Duodenal mucosa (tissue), 2 donors: ENCODE data around the gene COIL.

ENCODE experiments used
- H3K27ac ChIP-seq: one replicate; pipeline ENCODE4 v1.7.0; 2013; ENCODE audit warnings: low read depth, low read length
- H3K27me3 ChIP-seq, 2 donors: one replicate each; pipeline ENCODE4 v1.7.0; 2013; ENCODE audit warnings: low read length in 2 of 2, control low read depth in 1 of 2; ENCODE audit not compliant: insufficient read depth in 2 of 2, control insufficient read depth in 1 of 2
- H3K36me3 ChIP-seq, 2 donors: one replicate each; pipeline ENCODE4 v1.7.0; 2013; ENCODE audit warnings: low read length in 2 of 2, control low read depth in 1 of 2; ENCODE audit not compliant: insufficient read depth in 2 of 2, control insufficient read depth in 1 of 2
- H3K4me1 ChIP-seq, 2 donors: one replicate each; pipeline ENCODE4 v1.7.0; 2013; ENCODE audit warnings: low read length in 2 of 2, control low read depth in 1 of 2; ENCODE audit not compliant: insufficient read depth in 2 of 2, control insufficient read depth in 1 of 2
- H3K4me3 ChIP-seq, 2 donors: one replicate each; pipeline ENCODE4 v1.7.0; 2013; ENCODE audit warnings: low read length in 2 of 2, low read depth in 1 of 2
- H3K9ac ChIP-seq, 2 donors: one replicate each; pipeline ENCODE4 v1.7.0; 2013; ENCODE audit warnings: low read length in 2 of 2, low read depth in 1 of 2
- H3K9me3 ChIP-seq, 2 donors: one replicate each; pipeline ENCODE4 v1.7.0; 2013; ENCODE audit warnings: low read length in 2 of 2, control low read depth in 1 of 2; ENCODE audit not compliant: control insufficient read depth in 1 of 2

Gene COIL

DNA sequence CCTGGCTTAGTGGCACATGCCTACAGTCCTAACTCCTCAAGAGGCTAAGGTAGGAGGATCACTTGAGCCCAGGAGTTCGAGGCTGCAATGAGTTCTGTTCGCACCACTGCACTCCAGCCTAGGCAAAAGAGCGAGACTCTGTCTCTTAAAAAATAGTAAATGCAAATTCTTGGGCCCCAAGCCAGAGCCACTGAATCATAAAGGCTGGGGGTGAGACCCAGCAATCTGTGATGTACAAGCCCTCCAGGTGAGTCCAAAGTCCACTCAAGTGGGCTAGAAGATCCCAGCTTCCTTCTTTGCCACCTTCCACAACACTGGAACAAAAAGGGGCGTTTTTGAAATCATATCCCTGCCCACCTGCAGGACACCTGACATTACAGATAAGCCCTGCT is 63.9 kb downstream of the COIL start:
- peaks cover 60 to 90% of the 10 kb centered on the region in 2 donors for H3K36me3 ChIP-seq
- no peak overlapping the region for H3K4me3 ChIP-seq
- no peak overlapping the region for H3K27ac ChIP-seq
- H3K4me1 ChIP-seq: peaks cover 13 to 16% of the 10 kb centered on the region in 2 donors
- H3K9ac ChIP-seq: no peak overlapping the region
- no peaks in the 10 kb centered on the region for H3K9me3 ChIP-seq
- H3K27me3 ChIP-seq: no peaks in the 10 kb centered on the region

DNA sequence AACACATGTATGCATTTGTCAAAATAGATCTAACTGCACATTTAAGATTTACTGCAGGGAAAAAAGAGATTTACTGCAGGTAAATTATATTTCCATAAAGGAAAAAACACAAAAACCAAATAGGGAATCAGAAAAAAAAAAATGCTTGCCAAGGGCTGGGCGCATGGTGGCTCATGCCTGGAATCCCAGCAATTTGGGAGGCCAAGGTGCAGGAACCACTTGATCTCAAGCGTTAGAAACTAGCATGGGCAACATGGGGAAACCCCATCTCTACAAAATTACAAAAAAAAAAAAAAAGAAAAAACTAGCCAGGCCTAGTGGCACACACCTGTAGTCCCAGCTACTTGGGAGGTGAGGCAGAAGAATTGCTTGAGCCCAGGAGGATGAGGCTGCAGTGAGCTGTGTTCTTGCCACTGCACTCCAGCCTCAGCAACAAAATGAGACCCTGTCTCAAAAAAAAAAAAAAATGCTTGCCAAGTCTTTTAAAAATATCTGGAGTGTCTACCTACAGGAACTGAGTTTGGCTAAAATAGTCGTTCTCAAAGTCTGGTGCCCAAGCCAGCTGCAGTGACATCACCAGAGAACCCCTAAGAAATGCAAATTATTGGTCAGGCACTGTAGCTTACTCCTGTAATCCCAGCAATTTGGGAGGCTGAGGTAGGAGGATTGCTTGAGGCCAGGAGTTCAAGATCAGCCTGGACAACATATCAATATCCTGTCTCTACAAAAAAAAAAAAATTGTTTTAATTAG is 64.5 kb downstream of the COIL start:
- peaks cover 59 to 90% of the 10 kb centered on the region in 2 donors for H3K36me3 ChIP-seq

DNA sequence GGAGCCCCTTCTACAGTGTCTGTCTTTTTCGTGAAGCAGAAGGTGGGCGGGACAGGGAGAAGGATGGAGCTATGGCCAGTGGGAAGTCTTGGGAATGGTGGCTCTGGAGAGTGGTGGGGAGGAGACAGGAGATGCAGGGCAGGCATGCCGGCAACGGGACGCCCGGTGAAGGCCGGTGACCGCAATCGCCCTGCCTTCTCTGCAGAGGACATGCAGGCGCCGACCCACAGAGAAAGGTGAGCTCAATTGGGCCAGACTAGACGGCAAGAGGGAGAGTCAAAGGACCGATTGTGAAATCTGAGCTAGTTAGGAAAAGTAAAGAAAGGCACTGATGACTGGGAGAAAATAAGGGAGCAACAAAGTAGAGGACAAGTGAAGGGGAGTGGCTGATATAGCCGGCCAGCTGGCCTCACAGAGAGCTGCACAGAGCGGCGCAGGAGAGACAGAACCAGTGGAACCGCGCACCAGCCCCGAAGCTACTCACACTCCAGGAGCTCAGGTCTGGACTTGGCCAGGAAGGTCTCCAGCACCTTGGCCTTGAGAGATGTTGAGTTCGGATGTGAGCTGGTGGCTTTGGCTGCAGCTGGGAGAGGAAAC is 65.9 kb downstream of the COIL start:
- Histone ChIP-seq H3K4me3 (no peak overlapping the region), H3K27ac (no peak overlapping the region), H3K9me3 (no peaks in the 10 kb centered on the region), H3K4me1 (peaks cover 12 to 13% of the 10 kb centered on the region in 2 donors), H3K9ac (no peak overlapping the region), H3K36me3 (peaks cover 54 to 90% of the 10 kb centered on the region in 2 donors), H3K27me3 (no peaks in the 10 kb centered on the region)

More for the DNA sequence above, 64.5 kb downstream of the COIL start:
- Histone ChIP-seq H3K4me1 (peaks cover 12 to 13% of the 10 kb centered on the region in 2 donors), H3K27me3 (no peaks in the 10 kb centered on the region), H3K9me3 (no peaks in the 10 kb centered on the region), H3K27ac (no peak overlapping the region), H3K9ac (no peak overlapping the region), H3K4me3 (no peak overlapping the region)

DNA sequence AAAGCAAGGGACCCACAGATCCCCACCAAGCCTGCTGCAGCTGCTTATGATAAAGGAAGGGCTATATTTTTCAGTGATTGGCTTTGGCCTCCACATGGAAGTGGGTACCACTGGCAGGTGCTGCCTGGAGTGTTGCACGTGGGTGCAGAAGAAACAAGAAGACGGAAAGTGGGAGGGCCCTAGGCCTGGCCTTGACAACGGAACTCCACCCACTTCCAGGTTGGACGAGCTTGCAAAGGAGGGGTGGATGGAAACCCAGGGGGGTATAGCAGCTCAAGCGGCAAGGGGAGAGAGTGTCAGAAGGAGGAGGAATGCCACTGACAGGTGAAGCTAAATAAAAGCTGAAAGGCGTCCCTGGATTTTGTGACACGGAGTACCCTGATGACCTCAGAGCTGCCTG is 67.3 kb downstream of the COIL start:
- no peak overlapping the region for H3K9ac ChIP-seq
- H3K36me3 ChIP-seq: peaks cover 58 to 90% of the 10 kb centered on the region in 2 donors
- no peak overlapping the region for H3K27ac ChIP-seq
- peaks cover 0 to 2% of the 10 kb centered on the region in 2 donors for H3K9me3 ChIP-seq
- no peaks in the 10 kb centered on the region for H3K27me3 ChIP-seq
- H3K4me1 ChIP-seq: peaks cover 12 to 13% of the 10 kb centered on the region in 2 donors
- H3K4me3 ChIP-seq: no peak overlapping the region

DNA sequence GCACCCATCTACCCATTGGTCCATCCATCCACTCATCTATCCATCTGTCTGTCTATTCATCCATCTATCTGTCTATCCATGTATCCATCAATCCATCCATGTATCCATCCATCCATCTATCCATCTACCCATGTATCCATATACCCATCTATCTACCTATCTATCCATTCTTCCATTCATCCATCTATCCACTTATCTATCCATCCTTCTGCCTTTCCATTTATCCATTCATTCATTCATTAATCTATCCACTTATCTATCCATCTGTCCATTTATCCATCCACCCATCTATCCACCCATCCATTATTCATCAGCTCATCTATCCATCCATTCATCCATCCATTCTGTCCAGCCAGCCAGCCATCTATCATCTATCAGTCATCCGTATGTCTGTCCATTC is 68.5 kb downstream of the COIL start:
- Histone ChIP-seq H3K9me3 (peaks cover 7 to 11% of the 10 kb centered on the region in 2 donors), H3K4me1 (peaks cover 4 to 5% of the 10 kb centered on the region in 2 donors), H3K4me3 (no peak overlapping the region), H3K27me3 (no peaks in the 10 kb centered on the region), H3K27ac (no peak overlapping the region), H3K9ac (no peak overlapping the region), H3K36me3 (peaks cover 60 to 89% of the 10 kb centered on the region in 2 donors)

DNA sequence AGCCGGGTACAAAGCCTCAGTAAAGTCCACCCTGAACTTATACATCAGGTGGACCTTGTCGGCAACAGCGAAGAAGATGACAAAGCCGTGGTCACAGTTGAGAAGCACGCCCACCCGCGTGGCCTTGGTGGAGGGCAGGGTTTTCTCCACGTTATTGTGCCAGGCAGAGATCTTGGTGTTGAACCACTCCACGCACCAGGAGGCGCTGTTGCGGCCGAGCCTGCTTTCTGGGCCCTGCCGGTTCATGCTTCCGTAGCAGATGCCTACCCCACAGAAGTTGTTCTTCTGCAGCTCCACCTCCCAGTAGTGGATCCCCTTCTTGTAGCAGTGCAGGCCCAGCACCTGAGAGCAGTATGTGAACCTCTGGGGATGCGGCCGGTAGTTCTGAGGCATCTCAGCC is 69.1 kb downstream of the COIL start:
- Histone ChIP-seq H3K4me1 (peaks cover 6% of the 10 kb centered on the region in 2 donors), H3K9me3 (peaks cover 7 to 11% of the 10 kb centered on the region in 2 donors), H3K9ac (no peak overlapping the region), H3K27ac (no peak overlapping the region), H3K4me3 (no peak overlapping the region), H3K36me3 (peaks cover 61 to 87% of the 10 kb centered on the region in 2 donors), H3K27me3 (no peaks in the 10 kb centered on the region)

DNA sequence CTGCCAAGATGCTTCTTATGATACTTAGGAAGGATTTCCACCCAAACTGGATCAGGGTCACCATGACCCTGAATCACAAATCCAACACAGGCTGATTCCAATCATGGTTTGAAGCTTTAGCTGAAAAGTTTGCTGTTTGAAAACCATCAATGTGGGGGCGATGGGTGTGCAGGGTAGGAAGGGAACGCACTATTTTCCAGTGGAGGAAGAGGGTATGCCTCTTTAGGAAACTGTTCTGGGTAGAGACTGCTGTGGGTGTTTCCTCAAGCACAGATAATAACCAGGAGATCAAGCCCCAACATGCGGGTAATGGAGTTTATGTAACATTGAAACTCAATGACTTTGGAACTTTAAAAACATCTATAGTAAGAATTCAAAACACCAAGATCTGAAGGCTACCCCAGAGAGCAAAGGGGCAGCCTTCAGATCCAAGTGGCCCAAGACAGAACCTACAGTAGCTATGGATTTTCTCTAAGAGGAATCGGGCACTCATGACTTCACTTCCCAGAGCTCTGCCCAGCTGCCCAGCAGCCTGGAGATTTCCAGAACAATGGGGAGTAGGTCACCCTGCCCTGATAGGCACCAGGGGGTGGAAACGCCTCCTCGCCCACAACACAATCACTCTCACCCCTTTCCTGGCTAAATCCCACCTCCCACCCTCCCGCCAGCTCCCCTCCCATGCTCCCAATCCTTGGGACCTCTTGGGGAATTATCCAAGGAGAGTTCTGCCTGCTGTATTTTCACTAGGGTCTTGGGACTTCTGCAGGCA is 69.8 kb downstream of the COIL start:
- no peaks in the 10 kb centered on the region for H3K27me3 ChIP-seq
- H3K4me1 ChIP-seq: peaks cover 12 to 13% of the 10 kb centered on the region in 2 donors
- peaks cover 61 to 84% of the 10 kb centered on the region in 2 donors for H3K36me3 ChIP-seq
- H3K27ac ChIP-seq: no peak overlapping the region
- no peak overlapping the region for H3K9ac ChIP-seq
- peaks cover 7 to 11% of the 10 kb centered on the region in 2 donors for H3K9me3 ChIP-seq
- H3K4me3 ChIP-seq: no peak overlapping the region

DNA sequence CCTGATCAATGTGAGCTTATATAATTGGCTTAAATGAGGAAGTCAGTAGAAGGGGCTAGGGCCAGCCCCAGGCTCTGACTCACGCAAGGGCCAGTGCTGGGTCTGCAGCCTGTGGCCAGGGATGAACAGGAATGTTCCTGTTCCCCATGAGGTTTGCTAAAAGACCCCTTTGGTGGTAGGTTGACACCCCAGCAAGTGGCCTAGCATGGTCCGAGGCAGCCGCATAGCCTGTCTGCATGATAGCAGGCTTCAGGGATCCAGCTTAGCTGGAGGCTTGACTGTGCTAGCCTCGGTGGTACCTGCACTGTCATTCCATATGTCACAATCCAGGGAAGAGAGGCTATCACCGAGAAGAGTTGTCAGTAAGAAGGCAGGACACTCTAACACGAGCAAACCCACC is 70.5 kb downstream of the COIL start:
- Histone ChIP-seq H3K4me1 (peaks cover 13 to 16% of the 10 kb centered on the region in 2 donors), H3K36me3 (peaks cover 60 to 77% of the 10 kb centered on the region in 2 donors), H3K9ac (no peak overlapping the region), H3K27me3 (no peaks in the 10 kb centered on the region), H3K4me3 (no peak overlapping the region), H3K9me3 (peaks cover 7 to 11% of the 10 kb centered on the region in 2 donors), H3K27ac (no peak overlapping the region)
